T-helper 2 cell (primary cell): ENCODE data around the gene PAM.
"Not testable (repeated sequence)": the region's sequence is repeated elsewhere in the genome, so short reads cannot be mapped to it uniquely, and the experiment has no call there.

ENCODE experiments used
- DNase-seq, 5 experiments: peaks; one replicate each; pipeline versions ENCODE4 v3.0.0 to v3.0.0-alpha.2; 2012 to 2022

Gene PAM

GRCh38 chr5:102753889-102754766, 977 bp upstream of the PAM start:
- DNase-seq: no peak

DNA sequence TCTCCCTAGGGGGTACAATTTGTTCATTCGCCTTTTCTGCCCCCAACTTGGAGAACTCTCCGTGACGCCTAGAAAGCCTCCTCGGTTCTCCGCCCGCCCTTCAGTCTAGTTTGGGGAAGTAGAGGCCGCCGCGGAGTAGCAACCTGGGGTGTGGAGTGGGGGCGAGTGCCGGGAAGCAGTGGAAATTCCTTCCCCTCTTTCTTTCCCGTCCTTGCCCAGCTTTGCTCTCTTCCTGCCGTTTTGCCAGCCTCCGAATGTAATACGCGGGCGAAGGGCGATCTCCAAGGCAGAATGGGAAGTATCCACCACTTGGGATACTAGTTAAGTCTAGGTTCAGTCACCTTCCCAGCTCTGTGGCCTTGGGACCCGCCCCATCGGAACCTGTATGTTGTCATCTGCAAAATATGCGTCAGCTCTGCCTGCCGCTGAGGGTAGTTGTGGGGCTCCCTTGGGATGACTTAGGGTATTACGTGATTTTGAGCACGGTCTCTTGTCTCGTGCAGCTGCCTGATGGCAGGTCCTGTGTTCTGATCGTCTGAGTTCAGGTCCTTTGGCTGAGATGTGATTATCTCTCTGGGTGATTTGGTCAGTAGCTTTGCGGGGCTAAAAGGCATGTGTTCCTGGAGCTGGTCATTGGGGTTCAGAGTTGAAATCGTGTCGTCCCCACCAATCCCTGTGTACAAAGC, 724 bp downstream of the PAM start:
- DNase-seq: peak in 4 of 5 experiments; percentile 49 to 73 (median 62)

GRCh38 chr5:102758576-102758975, 3.5 kb downstream of the PAM start:
- DNase-seq: no peak

DNA sequence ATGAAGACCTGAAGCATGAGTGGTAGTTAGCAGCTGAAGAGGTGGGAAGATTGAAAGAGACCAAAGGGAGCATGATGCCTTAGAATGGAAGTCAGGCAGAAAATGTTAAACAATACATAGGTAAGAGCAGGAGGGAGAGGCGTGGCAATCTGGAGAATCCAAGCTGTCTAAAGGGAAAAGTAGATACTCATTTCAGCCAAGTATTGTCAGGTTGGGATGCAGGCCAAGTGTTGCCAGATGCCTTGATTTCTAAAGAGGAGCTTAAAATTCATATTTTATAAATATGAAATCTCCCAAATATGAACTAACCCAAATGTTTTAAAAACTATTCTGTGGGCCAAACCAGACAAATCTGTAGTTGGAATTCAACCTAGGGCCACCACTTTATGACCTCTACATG, 4.2 kb downstream of the PAM start:
- DNase-seq: no peak

DNA sequence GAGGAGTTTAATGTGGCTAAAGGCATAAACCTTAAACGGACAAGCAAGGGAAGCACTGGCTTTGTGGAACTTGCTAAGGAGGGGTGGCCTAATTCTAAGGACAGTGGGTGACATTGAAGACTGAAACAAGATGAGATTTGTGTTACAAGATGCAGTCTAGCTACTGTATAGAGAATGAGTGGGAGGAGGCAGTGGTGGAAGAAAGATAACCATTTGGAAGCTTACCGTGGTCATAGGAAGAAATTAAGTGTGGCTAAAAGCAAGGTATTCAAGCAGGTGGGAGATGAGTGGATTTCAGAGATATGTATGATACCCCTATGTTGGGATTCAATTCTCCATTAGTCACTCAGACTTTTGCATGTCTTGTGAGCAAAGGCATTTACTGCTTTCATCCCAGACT, 4.6 kb downstream of the PAM start:
- no peak for DNase-seq

DNA sequence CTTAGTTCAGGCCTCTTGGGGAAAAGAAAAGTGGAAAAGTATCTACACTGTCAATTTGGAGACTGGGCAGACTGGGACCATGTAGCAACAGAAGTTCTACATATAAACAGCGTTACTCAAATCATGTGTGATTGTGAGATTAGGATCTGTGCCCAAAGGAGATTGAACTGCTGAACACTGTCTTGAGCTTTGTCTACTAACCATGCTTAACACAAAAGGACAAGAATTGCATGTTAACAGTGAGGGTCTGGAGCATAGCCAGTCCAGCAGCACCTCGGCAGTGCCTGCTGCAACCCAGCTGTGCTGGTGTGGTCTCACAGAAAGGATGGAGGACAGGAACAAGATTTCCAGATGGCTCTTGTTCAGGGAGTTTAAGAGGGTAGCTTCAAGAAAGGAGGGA, 5.7 kb downstream of the PAM start:
- peak in 1 of 5 experiments; percentile 40 for DNase-seq

GRCh38 chr5:102762095-102762534, 7.0 kb downstream of the PAM start:
- DNase-seq: peak in 1 of 5 experiments; percentile 24

- peak in 1 of 5 experiments; percentile 6 for DNase-seq
These were observed 7.6 kb downstream of the PAM start for GRCh38 chr5:102762562-102763227.

GRCh38 chr5:102763734-102764133, 8.6 kb downstream of the PAM start:
- DNase-seq: no peak

- DNase-seq: peak in 1 of 5 experiments; percentile 36
These were observed 9.4 kb downstream of the PAM start for GRCh38 chr5:102764381-102765004.

DNA sequence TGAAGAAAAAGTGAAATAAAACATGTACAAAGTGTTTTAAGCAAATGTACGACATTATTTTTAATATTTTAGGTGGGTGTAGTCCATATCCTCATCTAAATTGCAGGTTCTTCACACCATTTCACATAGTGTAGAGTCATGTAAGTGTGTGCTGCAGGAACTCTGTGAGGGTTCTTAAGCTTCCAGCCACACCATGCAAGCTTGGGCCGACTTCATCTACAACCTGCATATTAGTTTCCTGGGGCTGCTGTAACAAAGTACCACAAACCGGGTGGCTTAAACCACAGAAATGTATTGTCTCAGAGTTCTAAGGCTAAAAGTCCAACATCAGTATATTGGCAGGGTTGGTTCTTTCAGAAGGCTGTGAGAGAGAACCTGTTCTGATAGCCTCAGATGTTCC, 10.2 kb downstream of the PAM start:
- peak in 1 of 5 experiments; percentile 13 for DNase-seq

DNA sequence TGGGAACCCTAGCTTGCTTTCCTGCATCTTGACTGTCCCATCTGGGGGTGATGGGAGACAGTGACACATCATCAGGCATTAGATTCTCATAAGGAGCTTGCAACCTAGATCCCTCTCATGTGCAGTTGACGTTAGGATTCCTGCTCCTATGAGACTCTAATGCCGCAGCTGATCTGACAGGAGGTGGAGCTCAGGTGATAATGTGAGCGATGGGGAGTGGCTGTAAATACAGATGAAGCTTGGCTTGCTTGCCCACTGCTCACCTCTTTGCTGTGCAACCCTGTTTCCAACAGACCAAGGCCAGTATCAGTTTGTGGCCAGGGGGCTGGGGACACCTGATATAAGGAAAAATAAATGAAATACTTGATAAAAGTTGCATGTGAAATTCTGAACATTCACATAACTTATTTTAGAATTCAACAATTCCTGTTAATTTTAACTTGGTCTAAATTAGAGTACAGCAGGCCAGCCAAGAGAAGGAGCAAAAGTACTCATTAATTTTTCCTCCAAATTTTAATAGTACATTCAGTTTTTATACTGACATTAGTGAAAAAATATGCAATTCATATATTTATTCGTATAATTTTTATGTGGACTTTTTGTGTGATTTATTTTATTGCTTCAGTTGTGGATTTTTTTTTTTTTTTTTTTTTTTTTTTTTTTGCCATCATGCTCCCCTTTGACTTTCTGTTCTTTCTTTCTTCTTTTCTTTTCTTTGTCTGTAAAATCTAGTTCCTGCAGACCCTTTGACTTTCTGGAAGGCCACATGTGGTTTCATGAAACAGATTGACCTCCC, 11.4 kb downstream of the PAM start:
- DNase-seq: no peak

DNA sequence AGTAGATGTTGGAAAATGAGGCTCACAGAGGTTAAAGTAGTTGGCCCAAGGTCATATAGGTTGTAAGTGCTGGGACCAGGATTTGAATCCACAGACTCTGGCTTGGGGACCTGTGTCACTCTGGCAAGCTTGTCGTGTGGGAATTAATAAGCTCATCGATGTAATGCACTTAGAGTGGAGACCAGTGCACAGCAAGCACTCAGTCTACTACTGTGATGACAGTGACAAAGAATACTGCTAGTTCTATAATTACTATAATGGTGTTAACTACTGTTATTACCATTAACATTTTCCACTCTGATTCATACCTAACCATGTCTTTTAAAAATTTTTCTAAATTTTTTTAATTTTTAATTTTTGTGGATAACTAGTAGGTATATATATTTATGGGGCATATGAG, 12.8 kb downstream of the PAM start:
- peak in 1 of 5 experiments; percentile 24 for DNase-seq

DNA sequence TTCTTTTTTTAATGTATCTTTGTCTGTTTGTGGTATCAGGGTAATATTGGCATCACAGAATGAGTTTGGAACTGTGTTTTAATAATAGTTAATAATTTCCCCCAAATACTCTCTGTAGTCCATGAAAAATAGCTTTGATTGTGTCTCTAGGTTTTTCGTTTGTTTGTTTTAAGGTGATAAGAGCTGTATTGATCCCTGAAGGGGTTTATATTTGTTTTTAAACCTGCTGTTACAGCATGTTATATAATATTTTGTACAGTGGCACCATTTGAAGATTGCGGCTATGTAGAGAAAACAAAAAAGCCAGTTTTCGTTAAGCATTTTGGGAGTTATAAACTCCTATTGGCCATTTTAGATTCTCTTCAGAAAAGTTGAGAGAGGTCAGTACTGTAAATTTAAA, 15.7 kb downstream of the PAM start:
- DNase-seq: no peak

DNA sequence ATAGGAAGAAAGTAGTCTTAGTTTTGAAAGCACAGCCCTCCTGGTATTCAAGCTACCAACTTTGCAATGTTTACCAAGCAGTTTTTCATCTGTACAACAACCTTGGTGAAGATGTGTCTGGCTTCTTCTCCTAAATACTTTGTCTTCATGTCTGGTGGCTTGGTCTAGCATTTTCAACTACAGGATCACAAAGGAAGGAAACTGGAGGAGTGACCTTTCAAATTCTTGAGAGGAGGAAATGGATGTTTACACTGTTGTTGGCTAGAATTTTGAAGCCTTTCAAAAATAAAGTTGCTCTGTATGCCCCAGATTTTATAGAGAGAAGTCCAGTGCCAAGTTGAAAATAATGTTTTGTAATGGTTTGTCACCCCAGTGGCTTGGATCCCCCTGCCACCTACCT, 16.3 kb downstream of the PAM start:
- DNase-seq: no peak

DNA sequence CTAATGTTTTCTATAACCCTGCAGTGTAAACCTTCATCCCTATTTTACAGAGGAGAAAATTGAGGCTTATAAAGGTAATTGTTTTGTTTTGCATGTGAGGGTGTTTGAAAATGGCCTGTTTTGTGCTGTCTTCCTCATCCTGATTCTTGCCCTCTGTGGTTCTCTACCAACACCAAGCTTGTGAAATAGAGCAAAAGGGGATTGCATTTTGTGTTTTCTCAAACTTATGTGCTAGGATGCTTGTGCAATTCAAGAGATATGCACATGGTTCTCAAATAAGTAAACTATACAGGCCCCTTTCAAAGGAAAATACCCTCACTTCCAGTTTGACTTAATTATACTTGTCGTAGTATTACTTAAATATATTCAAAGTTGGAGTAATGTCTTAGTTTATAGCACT, 17.2 kb downstream of the PAM start:
- no peak for DNase-seq

DNA sequence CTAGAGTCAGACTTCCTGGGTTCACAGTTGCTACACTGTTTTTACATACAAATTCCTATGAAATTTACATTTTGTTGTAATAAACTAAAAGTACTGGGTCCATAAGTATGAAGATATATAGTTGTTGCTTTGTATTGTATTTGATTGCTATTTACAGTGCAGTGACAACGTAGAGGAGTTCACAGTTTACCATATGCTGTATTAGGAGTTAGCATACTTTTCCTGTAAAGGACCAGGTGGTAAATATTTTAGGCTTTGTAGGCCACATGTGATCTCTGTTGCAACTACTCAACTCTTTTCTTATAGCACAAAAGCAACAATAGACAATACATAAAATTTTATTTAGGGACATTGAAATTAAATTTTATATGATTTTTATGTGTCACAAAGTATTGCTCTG, 18.0 kb downstream of the PAM start:
- no peak for DNase-seq

- not testable (repeated sequence) for DNase-seq
These were observed 20.7 kb downstream of the PAM start for GRCh38 chr5:102775756-102776155.

GRCh38 chr5:102777099-102777498, 22.0 kb downstream of the PAM start:
- no peak for DNase-seq

DNA sequence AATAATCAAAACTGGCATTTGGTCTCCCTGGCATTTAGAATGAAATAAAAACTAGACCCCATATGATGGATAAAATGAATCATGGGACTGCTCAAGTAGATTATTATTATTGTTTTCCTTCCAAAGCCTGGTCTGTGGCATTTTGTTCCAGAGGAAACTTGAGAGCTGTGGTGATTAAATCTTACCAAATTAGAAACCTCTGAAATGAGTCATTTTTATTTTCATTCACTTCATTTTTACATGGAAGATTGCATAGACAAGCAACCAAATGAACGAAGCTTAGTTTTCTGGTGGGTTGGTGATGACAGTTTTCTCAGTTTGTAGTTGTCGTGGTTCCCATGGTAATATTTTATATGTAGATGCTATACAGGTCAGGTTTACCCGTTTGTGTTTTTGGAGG, 23.4 kb downstream of the PAM start:
- DNase-seq: peak in 1 of 5 experiments; percentile 70

DNA sequence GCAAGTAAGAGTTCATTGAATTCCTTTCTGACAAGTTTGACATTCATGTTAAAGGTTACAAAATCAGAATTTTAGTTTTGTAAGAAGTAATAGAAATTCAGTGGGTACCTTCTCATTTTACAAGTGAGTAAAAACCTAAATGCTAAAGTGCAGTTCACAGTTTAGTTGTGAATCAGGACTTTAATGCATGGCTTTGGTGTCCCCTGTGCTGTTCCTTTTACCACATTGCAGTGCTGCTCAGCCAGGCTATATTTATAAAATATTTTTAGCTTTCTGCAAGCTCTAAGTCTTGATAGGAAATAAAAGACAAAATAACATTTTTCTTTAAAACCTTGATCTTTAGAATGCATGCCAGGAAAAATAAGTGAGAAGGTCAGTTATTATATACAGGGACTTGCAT, 26.3 kb downstream of the PAM start:
- no peak for DNase-seq

DNA sequence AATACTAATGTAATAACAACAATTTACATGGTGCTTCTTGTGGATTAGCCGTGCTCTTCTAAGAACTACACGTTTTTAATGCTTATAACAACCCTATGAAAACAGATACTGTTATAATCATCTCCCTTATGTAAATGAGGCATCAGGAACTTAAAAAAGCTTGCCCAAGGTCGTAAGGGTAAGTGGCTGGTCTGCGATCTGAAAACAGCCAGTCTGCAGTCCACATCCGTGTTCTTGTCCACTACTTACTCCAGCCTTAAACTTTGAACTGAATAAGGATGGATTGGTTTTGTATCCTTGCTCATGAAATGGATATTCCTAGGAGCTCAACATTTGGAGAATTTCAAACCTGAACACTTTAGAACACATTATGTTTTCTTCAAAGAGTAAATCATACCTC, 26.7 kb downstream of the PAM start:
- no peak for DNase-seq
